Left cardiac atrium (tissue), 4 donors: ENCODE data around the gene SCP2. TPM values are rescaled to one million over a fixed set of nuclear protein-coding genes. Genes with fewer than 3 reads are reported as not detected.

ENCODE experiments used
- ATAC-seq, 2 donors: fragments of 200-7000 bp; cut with Tn5 transposase; one replicate each; pipeline ENCODE4 v1.9.1; 2020; ENCODE audit warnings: mild to moderate bottlenecking in 2 of 2, moderate library complexity in 2 of 2
- DNase-seq: peaks from one replicate; pipeline ENCODE4 v3.0.0-alpha.2; 2020
- intact Hi-C, 2 donors: fragments of 100-400 bp; cut with DNase I; formaldehyde crosslinking; loops; one replicate each; pipeline versions ENCODE4 v1.14.1 to v1.15.1; 2022 to 2023
- total RNA-seq, 2 donors: library from RNA; stranded (reverse); fragmentation: NEBNext Ultra II Directional; extraction: Animal tissue kit (Norgen Biotek cat#: 25700); gene quantifications; one replicate each; pipeline ENCODE4 v1.2.1, GENCODE V29; 2021
- donor health status: DM: no; HTN: yes; CAD: no.
- donor health status: DM: no; HTN: yes; CAD: no; lungs with severe emphysema.
- donor health status: DM: yes; HTN: yes; CAD: no.
- donor health status: Dilated cardiomyopathy.

Gene SCP2
- total RNA-seq, 2 donors from 2014 or later: 126 to 148 TPM

GRCh38 chr1:53073287-53073686 lies 146.2 kb downstream of the SCP2 start:
- DNase-seq (peak; percentile 6), ATAC-seq (no peak)
- intact Hi-C loops: no loop called here

- peak; percentile 62 to 77 for ATAC-seq
- intact Hi-C loops: no loop called here
- DNase-seq: peak; percentile 45
Measured at GRCh38 chr1:53073868-53074311, 146.8 kb downstream of the SCP2 start.

GRCh38 chr1:53074313-53075154 lies 147.5 kb downstream of the SCP2 start:
- ATAC-seq: no peak
- DNase-seq: peak; percentile 0
- intact Hi-C loops: no loop called here

- peak; percentile 15 for DNase-seq
- ATAC-seq: no peak
- intact Hi-C loops: no loop called here
Measured at GRCh38 chr1:53075206-53075605, 148.1 kb downstream of the SCP2 start.

- intact Hi-C loops: no loop called here
- peak; percentile 18 for DNase-seq
- no peak for ATAC-seq
Measured at GRCh38 chr1:53075761-53076163, 148.7 kb downstream of the SCP2 start.

- intact Hi-C loops: no loop called here
- ATAC-seq (no peak), DNase-seq (peak; percentile 7)
Measured at GRCh38 chr1:53076165-53076564, 149.1 kb downstream of the SCP2 start.

GRCh38 chr1:53076721-53077598 lies 149.9 kb downstream of the SCP2 start:
- peak; percentile 19 for DNase-seq
- no peak for ATAC-seq
- intact Hi-C loops: no loop called here

- intact Hi-C loops: no loop called here
- DNase-seq (peak; percentile 16), ATAC-seq (no peak)
Measured at GRCh38 chr1:53077599-53077965, 150.5 kb downstream of the SCP2 start.

GRCh38 chr1:53078333-53079101 lies 151.4 kb downstream of the SCP2 start:
- DNase-seq (no peak), ATAC-seq (no peak)
- intact Hi-C loops: no loop called here

GRCh38 chr1:53079251-53079650 lies 152.2 kb downstream of the SCP2 start:
- no peak for DNase-seq
- intact Hi-C loops: no loop called here
- no peak for ATAC-seq

GRCh38 chr1:53080041-53080440 lies 153.0 kb downstream of the SCP2 start:
- no peak for DNase-seq
- intact Hi-C loops: no loop called here
- ATAC-seq: no peak

- ATAC-seq (no peak), DNase-seq (no peak)
- intact Hi-C loops: no loop called here
Measured at GRCh38 chr1:53080769-53081168, 153.7 kb downstream of the SCP2 start.

GRCh38 chr1:53081384-53082066 lies 154.4 kb downstream of the SCP2 start:
- intact Hi-C loops: no loop called here
- no peak for ATAC-seq
- no peak for DNase-seq

GRCh38 chr1:53082826-53083455 lies 155.9 kb downstream of the SCP2 start:
- DNase-seq (no peak), ATAC-seq (no peak)
- intact Hi-C loops: no loop called here

GRCh38 chr1:53083636-53084588 lies 156.8 kb downstream of the SCP2 start:
- ATAC-seq (no peak), DNase-seq (no peak)
- intact Hi-C loops: no loop called here

GRCh38 chr1:53084589-53084971 lies 157.5 kb downstream of the SCP2 start:
- no peak for ATAC-seq
- intact Hi-C loops: no loop called here
- DNase-seq: no peak

- intact Hi-C loops: no loop called here
- ATAC-seq (no peak), DNase-seq (no peak)
Measured at GRCh38 chr1:53085405-53085804, 158.3 kb downstream of the SCP2 start.
